Islet of Langerhans (tissue), 1 donor: ENCODE measurements around the gene ZACN.

Experiments
- FAIRE-seq: peaks from one replicate; lab custom pipeline; 2011; peaks lifted over from hg19 to GRCh38; lab: Jason Lieb, UNC

ZACN gene

GRCh38 chr17:76082326-76083251 is 3.6 kb downstream of the ZACN start:
- FAIRE-seq: no peak

- no peak for FAIRE-seq
These were observed 4.7 kb downstream of the ZACN start for GRCh38 chr17:76083536-76084182.

DNA sequence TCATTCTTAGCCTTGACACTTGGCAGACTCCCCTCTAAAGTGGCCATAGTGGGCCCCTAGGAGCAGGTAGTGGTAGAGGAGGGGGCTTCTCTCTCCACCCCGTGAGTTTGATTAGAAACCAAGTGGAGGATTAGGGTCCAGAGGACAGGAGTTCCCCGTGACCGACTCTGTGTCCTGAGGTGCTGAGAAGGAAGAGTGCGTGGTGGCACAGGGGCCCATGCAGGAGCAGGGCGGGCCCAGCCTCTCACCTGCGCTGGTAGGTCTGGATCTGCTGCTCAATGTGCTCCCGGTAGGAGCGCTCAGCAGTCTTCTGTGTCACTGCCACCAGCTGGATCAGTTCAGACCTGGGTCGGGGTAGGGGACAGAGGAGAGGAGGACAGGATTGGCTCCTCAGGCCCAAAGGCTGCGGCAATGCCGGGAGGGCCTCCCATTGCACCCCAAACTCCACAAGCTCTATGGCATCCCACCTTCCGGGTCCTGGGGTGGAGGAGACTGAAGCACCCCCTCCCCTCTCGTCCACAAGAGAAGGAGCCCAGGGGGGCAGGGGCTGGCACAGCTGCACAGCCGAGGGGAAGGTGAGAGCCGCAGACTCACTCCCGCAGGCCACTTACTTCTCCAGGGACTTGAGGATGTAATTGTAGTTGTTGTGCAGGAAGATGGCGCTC is 6.2 kb downstream of the ZACN start:
- no peak for FAIRE-seq

GRCh38 chr17:76085731-76086366 is 6.9 kb downstream of the ZACN start:
- FAIRE-seq: no peak

GRCh38 chr17:76086384-76086783 is 7.4 kb downstream of the ZACN start:
- no peak for FAIRE-seq

DNA sequence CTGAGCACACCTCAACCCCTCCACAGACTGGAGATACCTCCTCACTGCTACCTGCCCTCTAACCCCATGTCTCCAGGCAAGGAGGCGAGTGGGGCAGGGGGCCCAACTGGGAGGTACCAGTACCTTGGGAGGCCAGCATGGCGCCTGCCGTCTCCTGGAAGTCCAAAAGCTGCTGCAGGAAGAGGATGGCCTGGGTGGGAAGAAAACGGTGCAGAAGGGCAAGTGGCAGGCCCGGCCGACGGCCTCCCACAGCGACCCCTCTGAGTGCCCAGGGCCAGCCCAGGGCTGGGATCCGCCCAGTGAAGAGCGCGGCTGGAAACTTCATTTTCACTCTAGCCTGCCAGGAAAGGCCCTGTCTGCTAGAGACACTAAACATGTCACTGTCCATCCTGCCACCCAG is 8.5 kb downstream of the ZACN start:
- no peak for FAIRE-seq

DNA sequence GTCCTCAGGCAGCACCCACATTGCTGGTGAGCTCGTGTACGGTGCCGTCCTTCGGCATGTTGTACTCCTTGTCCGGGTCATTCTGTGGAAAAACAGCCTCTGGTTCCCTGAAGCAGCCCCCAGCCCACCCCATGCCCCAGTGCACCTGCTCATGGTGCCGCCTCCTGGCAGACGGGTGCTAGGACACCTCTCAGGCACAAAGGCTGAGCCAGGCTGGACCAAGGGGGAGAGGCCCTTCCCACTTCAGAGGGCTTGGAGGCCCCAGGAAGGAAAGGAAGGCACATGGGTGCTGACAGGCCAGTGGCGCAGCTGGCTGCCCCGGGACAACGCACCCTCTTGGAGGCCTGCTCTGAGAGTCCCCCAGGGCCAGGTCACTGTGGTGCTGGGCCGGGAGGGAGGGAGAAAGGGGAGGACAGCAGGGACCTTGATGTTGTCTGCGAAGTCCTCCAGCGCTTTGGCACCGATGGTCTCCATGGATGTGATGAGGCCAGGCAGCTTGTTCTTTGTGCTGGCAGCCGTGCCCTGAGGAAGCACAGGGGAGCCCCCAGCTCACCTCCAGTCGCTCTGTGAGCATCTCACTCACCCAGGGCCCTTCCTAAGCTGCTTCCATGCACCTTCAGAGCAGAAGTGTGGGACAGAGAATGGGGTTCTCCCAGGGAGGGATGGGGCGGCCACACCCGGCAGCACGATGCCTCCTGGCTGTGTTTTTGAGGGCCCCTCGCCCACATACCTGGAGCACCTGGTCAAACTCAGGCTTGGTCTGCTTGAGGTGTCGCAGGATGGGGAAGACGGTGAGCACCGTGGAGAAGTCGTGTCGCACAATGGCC is 9.3 kb downstream of the ZACN start:
- no peak for FAIRE-seq

GRCh38 chr17:76088868-76089576 is 10.0 kb downstream of the ZACN start:
- no peak for FAIRE-seq

DNA sequence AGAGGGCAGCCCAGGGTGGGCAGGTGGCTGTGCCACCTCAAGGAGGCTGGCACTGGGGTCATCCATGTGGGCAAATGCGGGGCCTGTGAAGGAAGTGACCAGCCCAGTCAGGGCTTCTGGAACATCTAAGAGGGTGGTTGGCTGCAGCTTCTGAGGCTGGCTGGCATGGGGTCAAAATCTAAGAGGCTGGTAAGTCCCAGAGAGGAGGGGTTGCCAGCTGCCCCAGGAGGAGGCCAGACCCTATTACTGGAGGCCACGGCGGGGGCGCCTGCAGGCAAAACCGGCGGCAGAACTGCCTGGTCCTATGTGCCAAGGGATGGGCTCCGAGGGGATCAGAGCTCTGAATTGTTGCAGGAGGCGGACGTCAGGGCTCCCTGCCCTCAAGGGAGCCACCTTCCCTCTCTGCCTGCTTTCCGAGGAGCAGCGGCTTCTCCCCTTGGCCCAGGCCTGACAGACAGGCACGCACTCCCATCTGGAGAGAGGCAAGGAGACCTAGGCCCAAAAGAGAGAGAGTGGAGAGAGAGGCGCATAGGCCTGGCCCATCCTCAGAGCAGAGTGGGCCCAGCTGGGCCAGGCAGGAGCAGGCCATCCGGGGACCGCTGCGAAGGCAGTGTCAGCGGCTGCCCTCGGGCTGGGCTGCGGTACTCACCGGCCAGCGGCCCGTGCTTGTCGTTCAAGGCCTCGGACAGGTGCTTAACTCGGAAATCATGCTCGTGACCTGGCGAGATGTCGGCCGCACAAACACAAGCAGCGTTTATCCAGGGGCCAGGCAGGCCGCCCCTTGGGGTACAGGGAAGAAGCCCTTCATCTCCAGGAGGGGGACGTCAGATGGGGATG is 10.9 kb downstream of the ZACN start:
- no peak for FAIRE-seq

- no peak for FAIRE-seq
These were observed 11.6 kb downstream of the ZACN start for GRCh38 chr17:76090517-76091129.

DNA sequence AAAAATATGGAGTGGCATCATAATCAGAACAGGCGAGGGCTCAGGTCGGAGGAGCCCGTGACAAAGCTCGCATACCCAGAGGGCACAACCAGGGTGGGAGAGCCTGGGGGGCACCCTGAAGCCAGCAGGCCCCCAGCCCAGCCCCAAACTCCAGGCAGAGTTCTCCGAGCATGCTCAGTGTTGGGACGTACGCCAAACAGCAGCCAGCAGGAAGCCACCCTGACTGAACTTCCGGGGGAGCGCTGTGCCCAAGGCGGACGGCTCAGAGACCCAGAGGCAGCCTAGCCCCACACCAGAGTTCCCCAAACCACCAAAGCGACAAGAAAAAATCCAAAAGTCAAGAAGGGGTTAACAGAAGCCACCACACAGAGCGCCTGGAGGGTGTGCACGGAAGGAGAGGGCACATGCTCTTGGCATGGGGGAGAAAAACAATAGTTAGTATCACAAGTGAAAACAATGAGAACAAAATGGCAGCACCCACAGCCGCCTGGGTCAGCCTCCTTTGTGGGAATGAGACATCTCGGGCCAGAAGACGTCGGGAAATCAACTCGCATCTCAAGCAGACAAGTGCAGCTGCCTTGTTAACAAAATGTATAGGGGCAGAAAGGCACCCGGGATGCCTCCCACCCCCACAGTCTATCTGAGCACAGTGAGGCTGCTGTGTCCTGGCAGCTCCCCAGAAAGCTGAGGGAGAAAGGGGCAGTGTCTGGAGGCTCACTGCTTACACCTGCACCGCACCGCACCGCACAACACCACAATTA is 12.7 kb downstream of the ZACN start:
- FAIRE-seq: no peak

DNA sequence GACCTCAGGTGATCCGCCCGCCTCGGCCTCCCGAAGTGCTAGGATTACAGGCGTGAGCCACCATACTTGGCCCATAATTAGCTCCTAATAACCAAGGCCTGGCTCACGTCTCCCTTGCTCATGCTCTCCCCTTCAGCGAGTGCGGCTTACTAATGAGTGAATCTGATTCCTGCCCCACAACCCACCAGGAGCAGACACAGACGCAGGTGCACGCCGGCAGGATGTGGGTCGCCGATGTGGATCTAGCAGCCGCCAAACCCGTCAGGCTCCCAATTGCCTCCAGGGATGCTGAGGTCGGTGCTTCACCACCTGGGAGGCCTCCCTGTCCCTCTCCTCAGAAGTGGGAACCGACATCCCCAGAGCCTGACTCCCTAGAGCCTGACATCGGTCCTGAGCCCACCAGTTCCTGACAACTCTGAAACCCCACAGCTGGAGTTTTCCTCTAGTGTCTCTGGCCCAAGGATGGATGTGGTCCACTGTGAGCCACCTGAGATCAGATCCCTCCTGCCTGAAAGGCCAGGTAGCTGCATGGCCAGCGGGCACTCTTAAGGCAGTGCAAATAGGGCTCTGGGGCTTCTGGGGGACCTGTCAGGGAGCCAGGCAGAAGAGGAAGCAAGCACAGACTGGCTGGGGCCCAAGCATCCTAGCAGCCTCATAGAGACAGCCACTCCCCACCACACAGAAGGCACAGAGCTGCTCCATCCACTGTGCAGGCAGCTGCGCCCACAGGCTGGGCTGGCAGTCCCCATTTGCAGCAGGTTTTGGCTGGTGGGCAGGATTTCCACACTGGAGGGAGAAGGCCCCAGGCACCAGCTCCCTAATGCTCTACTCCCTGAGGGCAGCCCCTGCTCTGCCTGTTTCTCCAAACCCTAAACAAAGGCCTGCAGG is 13.8 kb downstream of the ZACN start:
- FAIRE-seq: no peak

- no peak for FAIRE-seq
These were observed 15.1 kb downstream of the ZACN start for GRCh38 chr17:76094046-76094445.

GRCh38 chr17:76095943-76096342 is 17.0 kb downstream of the ZACN start:
- FAIRE-seq: no peak

GRCh38 chr17:76097716-76098295 is 18.8 kb downstream of the ZACN start:
- FAIRE-seq: no peak

GRCh38 chr17:76102944-76103273 is 23.9 kb downstream of the ZACN start:
- FAIRE-seq: no peak

GRCh38 chr17:76103274-76104139 is 24.5 kb downstream of the ZACN start, which contains the start of gene EXOC7:
EXOC7 (minus strand) TSS chr17:76103787; CDS start chr17:76103692, 95 bp downstream.
- FAIRE-seq: no peak
